Activated CD4-positive, alpha-beta memory T cell treated with anti-CD3 and anti-CD28 coated beads for 36 hours (primary cell): ENCODE data around the gene PWWP2B. TPM values are rescaled to one million over a fixed set of nuclear protein-coding genes. Genes with fewer than 3 reads are reported as not detected.

Source experiments
- CTCF ChIA-PET: fragments of 350-600 bp; sonication (Branson Sonifier 250); formaldehyde crosslinking; loops from one replicate; lab custom pipeline; 2021; ENCODE audit warnings: antibody characterized with exemption, inconsistent platforms; lab: Charles Lee
- POLR2A ChIA-PET: fragments of 350-600 bp; sonication (Branson Sonifier 250); formaldehyde crosslinking; loops from one replicate; lab custom pipeline; 2021; ENCODE audit warnings: antibody characterized with exemption; lab: Charles Lee
- DNase-seq: peaks from one replicate; pipeline ENCODE4 v3.0.0-alpha.2; 2020
- H3K27ac Mint-ChIP-seq: one replicate; pipeline ENCODE4 v1.8.0; 2021; ENCODE audit warnings: mixed read lengths
- H3K27me3 Mint-ChIP-seq: one replicate; pipeline ENCODE4 v1.8.0; 2021; ENCODE audit warnings: mixed read lengths
- H3K36me3 Mint-ChIP-seq: one replicate; pipeline ENCODE4 v1.8.0; 2021; ENCODE audit warnings: mixed read lengths
- H3K4me1 Mint-ChIP-seq: one replicate; pipeline ENCODE4 v1.8.0; 2021; ENCODE audit warnings: low read depth, mixed read lengths
- H3K4me3 Mint-ChIP-seq: one replicate; pipeline ENCODE4 v1.8.0; 2021; ENCODE audit warnings: mild to moderate bottlenecking, mixed read lengths
- H3K9me3 Mint-ChIP-seq: one replicate; pipeline ENCODE4 v1.8.0; 2021; ENCODE audit warnings: mixed read lengths
- intact Hi-C: fragments of 100-400 bp; cut with micrococcal nuclease; formaldehyde crosslinking; loops from one replicate; pipeline ENCODE4 v1.15.1; 2023
- total RNA-seq, 2 experiments: library from RNA; stranded (reverse); gene quantifications; one replicate each; pipeline ENCODE4 v1.2.3, GENCODE V29; 2021

PWWP2B gene
- total RNA-seq, 2 experiments from 2014 or later = 3.0 to 3.1 TPM

DNA sequence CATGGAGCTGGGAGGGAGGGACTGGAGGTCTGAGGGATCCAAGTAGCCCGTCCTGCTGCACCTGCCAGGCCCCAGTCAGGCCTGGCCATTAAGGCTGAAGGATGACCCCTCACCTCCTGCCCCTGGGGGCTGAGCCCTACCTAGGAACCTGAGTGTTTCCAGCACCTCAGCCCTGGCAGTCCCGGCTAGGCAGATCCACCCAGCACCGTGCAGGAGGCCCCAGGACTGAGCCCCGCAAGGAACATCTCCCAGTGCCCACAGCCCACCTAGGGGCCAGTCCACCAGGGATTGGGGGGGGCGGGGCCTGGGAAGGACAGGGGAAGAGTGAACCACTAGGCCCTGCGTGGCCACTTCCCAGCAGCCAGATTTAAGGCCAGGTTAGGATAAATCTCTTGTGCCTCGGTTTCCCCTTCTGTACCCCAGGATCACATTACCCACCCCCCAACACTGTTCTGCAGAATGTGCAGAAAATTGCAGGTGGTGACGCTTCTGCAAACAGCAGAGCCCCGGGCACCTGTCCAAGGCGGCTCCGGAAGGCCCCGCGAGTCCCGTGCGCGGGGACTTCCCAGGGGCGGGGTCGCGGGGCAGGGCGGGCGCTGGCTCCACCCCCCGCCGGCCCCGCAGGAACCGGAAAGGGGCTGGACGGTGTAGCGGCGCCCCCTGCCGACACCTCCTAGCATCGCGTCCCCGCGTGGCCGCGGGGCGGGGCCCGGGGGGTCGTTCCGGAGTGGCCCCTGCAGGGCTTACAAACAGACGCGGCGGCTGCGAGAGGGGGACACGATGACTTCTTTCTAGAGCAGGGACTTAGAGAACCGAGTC lies 55.9 kb downstream of the PWWP2B start:
- H3K36me3 Mint-ChIP-seq = no peaks in the 10 kb centered on the region
- peak overlapping the region; percentile 48 for H3K4me3 Mint-ChIP-seq
- intact Hi-C loops = loop anchor here (1.0 to 2.0 kb wide), 2 partner anchors 122 to 230 kb away; no protein-coding TSS in a partner anchor
- POLR2A ChIA-PET = no interaction called here
- H3K4me1 Mint-ChIP-seq = peaks cover 18% of the 10 kb centered on the region
- no peaks in the 10 kb centered on the region for H3K27me3 Mint-ChIP-seq
- H3K27ac Mint-ChIP-seq = peak overlapping the region; percentile 73
- CTCF ChIA-PET = interaction anchor here (0.6 to 0.8 kb wide), 2 partner anchors 9 to 77 kb away, joined by 3 read pairs; no protein-coding TSS in a partner anchor
- H3K9me3 Mint-ChIP-seq = no peaks in the 10 kb centered on the region
- DNase-seq = peak; percentile 91

DNA sequence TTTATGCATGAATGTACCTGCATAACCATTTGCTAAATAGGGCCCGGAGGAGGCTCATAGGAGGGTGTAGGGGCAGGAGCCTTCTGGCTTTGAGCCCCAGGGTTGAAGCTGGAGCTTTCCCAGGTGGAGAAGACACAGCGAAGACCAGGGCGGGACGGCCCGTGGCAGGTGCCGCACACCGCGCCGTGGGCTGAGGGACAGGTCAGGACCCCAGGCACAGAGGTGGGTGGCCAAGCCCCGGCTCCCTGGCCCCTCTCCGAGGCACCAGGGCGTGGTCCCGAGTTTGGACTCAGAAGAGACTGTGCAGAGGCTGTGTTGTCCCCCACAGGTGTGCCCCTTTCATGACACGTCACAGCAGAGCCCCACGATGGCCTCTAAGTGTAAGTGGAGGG lies 56.5 kb downstream of the PWWP2B start:
- peaks cover 14% of the 10 kb centered on the region for H3K4me1 Mint-ChIP-seq
- intact Hi-C loops = loop anchor here (1.0 to 2.0 kb wide), 2 partner anchors 123 to 230 kb away; no protein-coding TSS in a partner anchor
- no peak overlapping the region for H3K27ac Mint-ChIP-seq
- H3K36me3 Mint-ChIP-seq = no peaks in the 10 kb centered on the region
- ChIA-PET CTCF (interaction anchor here (1.2 kb wide), 1 partner anchor 92 kb away, joined by 3 read pairs; no protein-coding TSS in a partner anchor), POLR2A (no interaction called here)
- no peaks in the 10 kb centered on the region for H3K27me3 Mint-ChIP-seq
- no peak overlapping the region for H3K4me3 Mint-ChIP-seq
- DNase-seq = no peak
- H3K9me3 Mint-ChIP-seq = no peaks in the 10 kb centered on the region

- no peak overlapping the region for H3K27ac Mint-ChIP-seq
- no peaks in the 10 kb centered on the region for H3K9me3 Mint-ChIP-seq
- DNase-seq = no peak
- H3K27me3 Mint-ChIP-seq = no peaks in the 10 kb centered on the region
- no peak overlapping the region for H3K4me3 Mint-ChIP-seq
- peaks cover 16% of the 10 kb centered on the region for H3K4me1 Mint-ChIP-seq
- H3K36me3 Mint-ChIP-seq = no peaks in the 10 kb centered on the region
- ChIA-PET POLR2A (no interaction called here), CTCF (interaction anchor here (1.2 kb wide), 1 partner anchor 93 kb away, joined by 3 read pairs; no protein-coding TSS in a partner anchor)
- intact Hi-C loops = no loop called here
These were observed 57.5 kb downstream of the PWWP2B start for GRCh38 chr10:132454296-132455198.

GRCh38 chr10:132455441-132455971 lies 58.5 kb downstream of the PWWP2B start:
- H3K36me3 Mint-ChIP-seq = no peaks in the 10 kb centered on the region

DNA sequence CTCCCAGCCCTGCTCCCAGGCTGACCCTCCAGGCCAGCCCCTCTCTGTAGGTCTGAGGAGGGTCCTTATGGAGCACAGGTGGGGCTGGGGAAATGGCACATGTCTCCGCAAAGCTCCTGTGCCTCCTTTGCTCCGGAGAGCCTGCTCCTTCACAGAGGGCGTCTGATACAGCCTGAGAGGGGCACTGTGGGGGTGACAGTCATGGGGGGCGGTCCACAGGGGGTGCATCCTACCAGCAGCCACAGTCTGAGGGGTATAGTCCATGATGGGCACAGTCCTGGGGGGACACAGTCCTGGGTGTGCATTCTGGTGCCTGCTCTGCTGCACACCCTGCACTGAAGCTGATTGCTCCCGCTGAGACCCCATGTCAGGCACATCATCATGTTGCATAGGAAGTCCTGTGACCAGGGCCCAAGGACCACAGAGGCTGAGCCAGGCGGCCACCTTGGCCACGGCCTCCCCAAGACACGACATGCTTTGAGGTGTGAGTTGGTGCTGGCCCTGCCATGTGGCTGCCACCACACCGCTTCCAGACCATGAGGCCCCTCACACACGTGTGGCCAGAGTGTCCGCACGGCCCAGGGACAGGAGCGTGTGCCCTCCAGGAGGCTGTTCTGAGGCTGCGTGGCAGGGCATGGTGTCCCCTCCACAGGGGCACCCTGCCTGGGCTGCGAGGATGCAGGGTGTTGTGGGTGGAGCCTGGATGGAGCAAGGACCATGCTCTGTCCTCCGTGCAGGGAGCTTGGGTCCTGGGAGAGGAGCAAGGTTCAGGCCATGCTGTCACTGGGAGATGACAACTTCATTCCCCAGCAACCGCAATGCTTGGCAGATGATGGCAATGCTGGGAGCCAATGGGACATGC lies 59.2 kb downstream of the PWWP2B start:
- CTCF ChIA-PET = no interaction called here
- no peaks in the 10 kb centered on the region for H3K9me3 Mint-ChIP-seq
- DNase-seq = no peak
- POLR2A ChIA-PET = no interaction called here
- H3K27me3 Mint-ChIP-seq = no peaks in the 10 kb centered on the region
- H3K27ac Mint-ChIP-seq = no peak overlapping the region
- H3K4me3 Mint-ChIP-seq = no peak overlapping the region
- intact Hi-C loops = no loop called here
- no peaks in the 10 kb centered on the region for H3K36me3 Mint-ChIP-seq
- peaks cover 15% of the 10 kb centered on the region for H3K4me1 Mint-ChIP-seq

More at GRCh38 chr10:132455441-132455971, 58.5 kb downstream of the PWWP2B start:
- H3K4me3 Mint-ChIP-seq = no peak overlapping the region
- H3K9me3 Mint-ChIP-seq = no peaks in the 10 kb centered on the region
- intact Hi-C loops = no loop called here
- POLR2A ChIA-PET = no interaction called here
- DNase-seq = no peak
- H3K27me3 Mint-ChIP-seq = no peaks in the 10 kb centered on the region
- H3K27ac Mint-ChIP-seq = no peak overlapping the region
- peaks cover 16% of the 10 kb centered on the region for H3K4me1 Mint-ChIP-seq
- CTCF ChIA-PET = no interaction called here

DNA sequence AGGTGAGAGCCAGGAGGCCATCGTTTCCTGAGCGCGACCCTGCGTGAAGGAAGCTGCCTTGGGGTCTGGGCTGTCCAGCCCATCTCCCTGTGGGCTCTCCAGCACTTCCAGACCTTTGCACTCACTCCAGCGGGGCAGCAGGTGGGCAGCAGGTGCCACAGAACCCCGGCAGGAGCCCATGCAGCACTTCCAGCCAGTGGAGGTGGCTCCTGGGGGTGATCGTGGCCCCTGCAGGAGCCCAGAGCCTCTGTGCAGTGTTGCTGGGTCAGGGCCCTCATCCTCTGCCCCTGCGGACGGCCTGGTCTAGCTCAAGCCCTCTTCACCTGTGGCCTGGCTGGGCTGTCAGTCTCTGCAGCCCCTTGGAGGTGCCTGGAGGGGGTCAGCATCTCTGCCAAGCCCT lies 59.9 kb downstream of the PWWP2B start:
- no peak overlapping the region for H3K27ac Mint-ChIP-seq
- H3K4me1 Mint-ChIP-seq = peaks cover 11% of the 10 kb centered on the region
- no peaks in the 10 kb centered on the region for H3K9me3 Mint-ChIP-seq
- CTCF ChIA-PET = no interaction called here
- DNase-seq = no peak
- POLR2A ChIA-PET = no interaction called here
- H3K4me3 Mint-ChIP-seq = no peak overlapping the region
- H3K36me3 Mint-ChIP-seq = no peaks in the 10 kb centered on the region
- intact Hi-C loops = no loop called here
- no peaks in the 10 kb centered on the region for H3K27me3 Mint-ChIP-seq

- intact Hi-C loops = loop anchor here (1.0 kb wide), 1 partner anchor 181 kb away; no protein-coding TSS in a partner anchor
- POLR2A ChIA-PET = no interaction called here
These were observed 60.5 kb downstream of the PWWP2B start for GRCh38 chr10:132457328-132458070.

GRCh38 chr10:132458071-132458585 lies 61.1 kb downstream of the PWWP2B start:
- no peaks in the 10 kb centered on the region for H3K9me3 Mint-ChIP-seq
- intact Hi-C loops = loop anchor here (1.0 kb wide), 1 partner anchor 180 kb away; no protein-coding TSS in a partner anchor
- H3K4me3 Mint-ChIP-seq = no peak overlapping the region
- peaks cover 2% of the 10 kb centered on the region for H3K4me1 Mint-ChIP-seq
- ChIA-PET CTCF (interaction anchor here (1.0 kb wide), 1 partner anchor 11 kb away, joined by 4 read pairs; no protein-coding TSS in a partner anchor), POLR2A (no interaction called here)
- no peak for DNase-seq
- H3K27ac Mint-ChIP-seq = no peak overlapping the region
- H3K36me3 Mint-ChIP-seq = no peaks in the 10 kb centered on the region
- no peaks in the 10 kb centered on the region for H3K27me3 Mint-ChIP-seq

More at GRCh38 chr10:132457328-132458070, 60.5 kb downstream of the PWWP2B start:
- Mint-ChIP-seq H3K4me1 (peaks cover 7% of the 10 kb centered on the region), H3K27me3 (no peaks in the 10 kb centered on the region), H3K4me3 (no peak overlapping the region), H3K9me3 (no peaks in the 10 kb centered on the region), H3K27ac (no peak overlapping the region), H3K36me3 (no peaks in the 10 kb centered on the region)
- CTCF ChIA-PET = no interaction called here
- peak; percentile 33 for DNase-seq

GRCh38 chr10:132458586-132459300 lies 61.7 kb downstream of the PWWP2B start:
- Mint-ChIP-seq H3K4me3 (no peak overlapping the region), H3K9me3 (no peaks in the 10 kb centered on the region), H3K27me3 (no peaks in the 10 kb centered on the region), H3K36me3 (no peaks in the 10 kb centered on the region), H3K27ac (peak overlapping the region; percentile 13), H3K4me1 (peaks cover 2% of the 10 kb centered on the region)
- intact Hi-C loops = loop anchor here (1.0 kb wide), 1 partner anchor 180 kb away; no protein-coding TSS in a partner anchor
- ChIA-PET POLR2A (no interaction called here), CTCF (interaction anchor here (0.7 to 2.5 kb wide), 12 partner anchors 11 to 208 kb away, joined by 3 to 16 read pairs (median 5); no protein-coding TSS in a partner anchor)
- DNase-seq = peak; percentile 67
